Skeletal muscle tissue (tissue), 4 donors: ENCODE data around the gene CYGB. TPM values are rescaled to one million over a fixed set of nuclear protein-coding genes. Genes with fewer than 3 reads are reported as not detected.
"Not testable (repeated sequence)": the region's sequence is repeated elsewhere in the genome, so short reads cannot be mapped to it uniquely, and the experiment has no call there.

ENCODE experiments used
- H3K27ac ChIP-seq: one replicate; pipeline ENCODE4 v1.7.0; 2013; ENCODE audit warnings: mild to moderate bottlenecking, low read depth, low read length, inconsistent platforms
- H3K27me3 ChIP-seq, 3 donors: one replicate each; pipeline ENCODE4 v1.7.0; 2013; ENCODE audit warnings: low read length in 3 of 3; ENCODE audit not compliant: control insufficient read depth in 3 of 3, insufficient read depth in 3 of 3
- H3K36me3 ChIP-seq, 3 donors: one replicate each; pipeline ENCODE4 v1.7.0; 2013; ENCODE audit warnings: low read length in 3 of 3; ENCODE audit not compliant: control insufficient read depth in 3 of 3, insufficient read depth in 3 of 3
- H3K4me1 ChIP-seq, 3 donors: one replicate each; pipeline ENCODE4 v1.7.0; 2013; ENCODE audit warnings: low read length in 3 of 3, mild to moderate bottlenecking in 3 of 3; ENCODE audit not compliant: control insufficient read depth in 3 of 3, insufficient read depth in 3 of 3
- H3K4me3 ChIP-seq, 3 donors: one replicate each; pipeline ENCODE4 v1.7.0; 2013; ENCODE audit warnings: low read length in 3 of 3
- H3K9ac ChIP-seq, 3 donors: one replicate each; pipeline ENCODE4 v1.7.0; 2013; ENCODE audit warnings: low read length in 3 of 3, mild to moderate bottlenecking in 3 of 3, moderate library complexity in 2 of 3, low read depth in 1 of 3
- H3K9me3 ChIP-seq, 3 donors: one replicate each; pipeline ENCODE4 v1.7.0; 2013; ENCODE audit warnings: low read length in 3 of 3; ENCODE audit not compliant: control insufficient read depth in 3 of 3
- total RNA-seq: library from RNA; depleted of rRNA; stranded (reverse); fragments of >200 nt; gene quantifications from one replicate; pipeline ENCODE4 v1.2.3, GENCODE V29; 2014
- donor health status: Osteomylitis.

CYGB gene
- total RNA-seq, 1 donor from 2014 or later, result 8.9 TPM

- H3K36me3 ChIP-seq, H3K4me3 ChIP-seq, H3K9me3 ChIP-seq, H3K27ac ChIP-seq, H3K9ac ChIP-seq, H3K27me3 ChIP-seq: not testable (repeated sequence)
- H3K4me1 ChIP-seq, result peaks cover 12 to 15% (median 13%) of the 10 kb centered on the region in 3 donors
Observed at GRCh38 chr17:76514355-76514754, 23.2 kb downstream of the CYGB start.

- Histone ChIP-seq H3K9ac (no peak overlapping the region), H3K27me3 (no peaks in the 10 kb centered on the region), H3K27ac (no peak overlapping the region), H3K4me1 (peaks cover 12 to 15% (median 13%) of the 10 kb centered on the region in 3 donors), H3K4me3 (no peak overlapping the region), H3K9me3 (no peaks in the 10 kb centered on the region), H3K36me3 (no peaks in the 10 kb centered on the region)
Observed at GRCh38 chr17:76513306-76513692, 24.2 kb downstream of the CYGB start.

GRCh38 chr17:76512366-76513305 is 24.9 kb downstream of the CYGB start:
- Histone ChIP-seq H3K4me3 (no peak overlapping the region), H3K27ac (no peak overlapping the region)

GRCh38 chr17:76511668-76512365 is 25.7 kb downstream of the CYGB start:
- Histone ChIP-seq H3K27me3 (peaks cover 0 to 5% (median 2%) of the 10 kb centered on the region in 3 donors), H3K27ac (no peak overlapping the region), H3K36me3 (no peaks in the 10 kb centered on the region), H3K4me3 (no peak overlapping the region), H3K9ac (no peak overlapping the region), H3K9me3 (no peaks in the 10 kb centered on the region), H3K4me1 (peaks cover 12 to 17% (median 15%) of the 10 kb centered on the region in 3 donors)

More at GRCh38 chr17:76512366-76513305, 24.9 kb downstream of the CYGB start:
- H3K36me3 ChIP-seq, result no peaks in the 10 kb centered on the region
- H3K4me1 ChIP-seq, result peaks cover 12 to 15% (median 13%) of the 10 kb centered on the region in 3 donors
- H3K9me3 ChIP-seq, result no peaks in the 10 kb centered on the region
- peaks cover 0 to 2% (median 2%) of the 10 kb centered on the region in 3 donors for H3K27me3 ChIP-seq
- no peak overlapping the region for H3K9ac ChIP-seq

GRCh38 chr17:76510831-76511244 is 26.7 kb downstream of the CYGB start:
- H3K27ac ChIP-seq, result no peak overlapping the region

GRCh38 chr17:76508472-76509063 is 28.9 kb downstream of the CYGB start:
- not testable (repeated sequence) for H3K27ac ChIP-seq, H3K9ac ChIP-seq, H3K36me3 ChIP-seq, H3K4me3 ChIP-seq, H3K9me3 ChIP-seq, H3K27me3 ChIP-seq
- H3K4me1 ChIP-seq, result peaks cover 8 to 13% (median 13%) of the 10 kb centered on the region in 3 donors

More at GRCh38 chr17:76510831-76511244, 26.7 kb downstream of the CYGB start:
- no peaks in the 10 kb centered on the region for H3K36me3 ChIP-seq
- H3K9ac ChIP-seq, result peak overlapping the region in 1 of 3 donors; percentile 33
- no peaks in the 10 kb centered on the region for H3K9me3 ChIP-seq
- peaks cover 0 to 9% (median 2%) of the 10 kb centered on the region in 3 donors for H3K27me3 ChIP-seq
- no peak overlapping the region for H3K4me3 ChIP-seq
- H3K4me1 ChIP-seq, result peaks cover 15 to 22% (median 20%) of the 10 kb centered on the region in 3 donors

GRCh38 chr17:76506408-76507345 is 30.8 kb downstream of the CYGB start:
- peaks cover 0 to 9% (median 2%) of the 10 kb centered on the region in 3 donors for H3K27me3 ChIP-seq
- no peaks in the 10 kb centered on the region for H3K9me3 ChIP-seq
- peaks cover 10 to 17% (median 16%) of the 10 kb centered on the region in 3 donors for H3K4me1 ChIP-seq
- no peak overlapping the region for H3K27ac ChIP-seq
- H3K4me3 ChIP-seq, result peak overlapping the region in 1 of 3 donors; percentile 54
- H3K36me3 ChIP-seq, result no peaks in the 10 kb centered on the region
- H3K9ac ChIP-seq, result peak overlapping the region in 2 of 3 donors; percentile 33 to 50

GRCh38 chr17:76504117-76504516 is 33.4 kb downstream of the CYGB start:
- peaks cover 0 to 9% (median 2%) of the 10 kb centered on the region in 3 donors for H3K27me3 ChIP-seq
- H3K9ac ChIP-seq, result no peak overlapping the region
- no peaks in the 10 kb centered on the region for H3K36me3 ChIP-seq
- no peak overlapping the region for H3K27ac ChIP-seq
- peaks cover 24 to 32% (median 29%) of the 10 kb centered on the region in 3 donors for H3K4me1 ChIP-seq
- H3K9me3 ChIP-seq, result no peaks in the 10 kb centered on the region
- no peak overlapping the region for H3K4me3 ChIP-seq
